KOPT-K1 (cell line): Measurements from ENCODE around the gene DEGS1.

Experiments
- H3K27ac ChIP-seq: fragments of 200-600 bp; sonication (generic); 2 replicates; pipeline ENCODE4 v1.5.1; 2016; ENCODE audit warnings: antibody characterized with exemption, mild to moderate bottlenecking, low read depth, low read length; ENCODE audit not compliant: poor library complexity, severe bottlenecking
- H3K36me3 ChIP-seq: fragments of 200-600 bp; sonication (generic); 2 replicates; pipeline ENCODE4 v1.5.1; 2017; ENCODE audit warnings: antibody characterized with exemption, mild to moderate bottlenecking, low read length, moderate library complexity; ENCODE audit not compliant: insufficient read depth
- H3K9me3 ChIP-seq: fragments of 200-600 bp; sonication (generic); 2 replicates; pipeline ENCODE4 v1.5.1; 2017; ENCODE audit warnings: antibody characterized with exemption, low read length, mild to moderate bottlenecking; ENCODE audit not compliant: insufficient read depth, poor library complexity, severe bottlenecking

Gene DEGS1

GRCh38 chr1:224182866-224183590 lies at the start of gene DEGS1:
Gene DEGS1 (plus strand): TSS chr1:224183240. CDS start chr1:224183337, 97 bp downstream.
- peaks cover 28% of the 10 kb centered on the region for H3K36me3 ChIP-seq

DNA sequence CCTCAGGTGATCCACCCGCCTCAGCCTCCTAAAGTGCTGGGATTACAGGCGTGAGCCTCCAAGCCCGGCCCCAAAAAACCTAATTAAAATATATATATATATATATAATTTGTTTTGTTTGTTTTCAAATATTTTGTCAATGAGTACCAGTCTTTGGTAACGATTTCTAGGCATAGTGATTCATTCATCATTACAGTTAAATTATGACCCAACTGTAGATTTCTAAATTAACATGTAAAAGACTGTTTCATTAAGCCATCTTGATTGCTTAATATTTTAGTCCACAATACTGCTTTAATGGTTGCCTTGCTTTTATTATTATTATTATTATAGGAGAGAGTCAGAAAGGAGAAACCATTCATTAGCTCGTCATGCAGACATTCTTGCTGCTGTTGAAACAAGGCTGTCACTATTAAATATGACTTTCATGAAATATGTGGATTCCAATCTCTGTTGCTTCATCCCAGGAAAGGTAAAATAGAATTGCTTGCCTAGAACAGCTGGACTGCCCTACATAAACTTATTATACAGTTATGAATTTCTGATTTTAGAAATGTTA lies 49.2 kb upstream of the DEGS1 start:
- H3K27ac ChIP-seq, result no peak overlapping the region
- peaks cover 5% of the 10 kb centered on the region for H3K9me3 ChIP-seq
- peaks cover 81% of the 10 kb centered on the region for H3K36me3 ChIP-seq

More at GRCh38 chr1:224182866-224183590, at the start of gene DEGS1:
- Histone ChIP-seq H3K9me3 (no peaks in the 10 kb centered on the region), H3K27ac (peak within 1 kb of the TSS; percentile 87)

GRCh38 chr1:224137518-224137917 lies 45.5 kb upstream of the DEGS1 start:
- Histone ChIP-seq H3K36me3 (peaks cover 88% of the 10 kb centered on the region), H3K27ac (no peak overlapping the region), H3K9me3 (no peaks in the 10 kb centered on the region)

DNA sequence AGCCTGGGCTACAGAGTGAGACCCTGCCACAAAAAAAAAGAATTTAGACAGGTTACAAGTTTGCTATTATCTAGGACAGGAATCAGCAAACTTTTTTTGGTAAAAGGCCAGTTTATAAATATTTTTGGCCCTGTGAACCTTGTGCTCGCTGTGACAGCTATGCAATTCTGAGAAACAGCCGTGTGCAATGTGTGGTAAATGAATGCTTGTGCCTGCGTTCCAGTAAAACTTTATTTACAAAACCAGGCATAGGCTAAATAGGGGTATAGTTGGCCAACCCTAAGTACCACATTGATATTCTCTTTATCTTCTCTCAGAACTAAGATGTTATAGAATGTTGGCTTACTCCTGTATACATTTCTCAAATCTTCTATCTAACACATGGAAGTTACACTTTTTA lies 44.8 kb upstream of the DEGS1 start:
- Histone ChIP-seq H3K9me3 (no peaks in the 10 kb centered on the region), H3K36me3 (peaks cover 88% of the 10 kb centered on the region), H3K27ac (no peak overlapping the region)

DNA sequence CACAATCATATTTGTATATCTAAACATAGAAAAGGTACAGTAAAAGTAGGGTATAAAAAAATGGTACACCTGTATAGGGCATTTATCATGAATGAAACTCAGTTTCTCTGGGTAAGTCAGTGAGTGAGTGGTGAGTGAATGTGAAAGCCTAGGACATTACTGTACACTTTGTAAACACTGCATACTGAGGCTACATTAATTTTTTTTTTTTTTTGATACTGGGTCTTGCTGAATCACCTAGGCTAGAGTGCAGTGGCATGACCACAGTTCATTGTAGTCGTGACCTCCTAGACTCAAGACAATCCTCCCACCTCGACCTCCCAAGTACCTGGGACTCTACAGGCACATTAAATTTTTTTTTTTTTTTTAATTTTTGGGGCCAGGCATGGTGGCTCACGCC lies 41.3 kb upstream of the DEGS1 start:
- no peaks in the 10 kb centered on the region for H3K9me3 ChIP-seq
- no peak overlapping the region for H3K27ac ChIP-seq
- H3K36me3 ChIP-seq, result peaks cover 75% of the 10 kb centered on the region

DNA sequence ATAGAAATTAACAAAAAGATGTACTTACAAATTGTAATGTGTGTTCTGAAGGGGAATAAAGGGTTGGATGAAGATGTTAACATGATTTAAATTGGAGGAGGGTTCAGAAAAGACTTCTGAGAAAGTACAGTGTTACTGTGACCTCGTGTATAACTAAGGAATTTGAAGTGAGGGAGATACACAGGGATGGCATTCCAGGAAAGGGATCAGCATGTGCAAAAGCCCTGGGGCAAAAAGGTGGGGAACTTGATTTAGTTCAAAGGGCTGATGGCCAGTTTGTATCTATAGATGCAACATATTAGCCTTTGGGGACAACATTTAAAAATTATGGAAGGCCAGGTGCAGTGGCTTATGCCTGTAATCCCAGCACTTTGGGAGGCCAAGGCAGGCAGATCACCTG lies 33.3 kb upstream of the DEGS1 start:
- H3K9me3 ChIP-seq, result no peaks in the 10 kb centered on the region
- peaks cover 42% of the 10 kb centered on the region for H3K36me3 ChIP-seq
- no peak overlapping the region for H3K27ac ChIP-seq

DNA sequence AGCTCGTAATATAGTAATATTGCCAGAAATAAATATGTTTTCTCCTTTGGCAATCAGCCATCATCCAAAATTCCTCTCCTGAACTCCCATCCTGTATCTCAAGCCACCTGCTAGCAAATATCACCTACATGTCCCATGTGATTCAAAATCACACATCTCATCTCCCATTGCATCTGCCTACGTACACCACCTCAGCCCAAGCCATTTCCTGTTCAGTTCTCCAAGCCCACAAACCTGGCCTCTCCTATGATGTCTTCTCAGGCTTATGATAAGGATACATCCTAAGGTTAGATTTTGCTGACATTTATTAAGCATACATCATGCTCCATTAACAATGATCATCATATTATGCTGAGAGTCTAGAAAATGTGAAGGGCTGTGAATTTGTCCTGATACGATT lies 31.9 kb upstream of the DEGS1 start:
- no peak overlapping the region for H3K27ac ChIP-seq
- H3K9me3 ChIP-seq, result no peaks in the 10 kb centered on the region
- peaks cover 44% of the 10 kb centered on the region for H3K36me3 ChIP-seq

GRCh38 chr1:224157316-224157715 lies 25.7 kb upstream of the DEGS1 start:
- Histone ChIP-seq H3K36me3 (peaks cover 79% of the 10 kb centered on the region), H3K9me3 (no peaks in the 10 kb centered on the region), H3K27ac (no peak overlapping the region)

DNA sequence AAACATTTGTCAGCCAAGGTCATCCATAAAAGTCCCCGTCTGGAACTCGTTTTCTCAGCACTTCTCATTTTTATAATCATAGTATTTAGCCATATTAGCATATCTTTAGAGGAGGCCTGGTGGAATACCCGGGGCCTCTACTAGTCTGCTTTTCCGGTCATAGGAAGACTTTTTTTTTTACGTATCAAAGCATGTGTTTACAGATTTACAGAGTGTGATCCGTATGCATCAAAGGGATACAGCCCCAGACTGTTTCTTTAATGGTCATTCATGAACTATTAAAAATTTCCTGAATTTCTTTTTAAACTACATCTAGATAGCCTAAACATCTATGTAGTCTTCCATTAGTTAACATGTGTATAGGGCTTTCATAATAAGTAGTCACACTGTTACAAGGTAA lies 23.5 kb upstream of the DEGS1 start:
- Histone ChIP-seq H3K9me3 (no peaks in the 10 kb centered on the region), H3K27ac (no peak overlapping the region), H3K36me3 (peaks cover 62% of the 10 kb centered on the region)

DNA sequence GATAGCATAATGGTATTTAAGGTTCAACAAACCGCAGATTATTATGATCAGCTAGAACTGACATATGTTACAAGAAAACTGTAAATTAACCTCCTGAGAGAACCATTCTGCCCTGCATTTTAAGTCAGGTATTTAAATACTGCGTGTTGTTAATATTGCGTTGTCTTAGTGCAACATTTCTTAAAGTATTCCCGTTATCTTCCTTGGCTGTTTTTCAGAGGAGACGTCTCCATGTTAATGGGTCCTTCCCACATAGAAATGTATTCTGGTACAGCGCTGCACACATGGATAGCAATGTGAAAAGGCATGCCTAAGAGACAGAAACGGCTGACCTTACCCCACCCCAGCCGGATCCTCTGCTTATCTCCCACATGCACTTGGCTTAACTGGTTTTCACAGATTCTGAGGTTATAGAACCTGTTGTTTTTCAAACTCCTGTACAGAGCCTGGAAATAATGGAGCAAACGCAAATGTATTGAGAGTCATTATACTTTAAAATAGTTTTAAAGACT lies 22.8 kb upstream of the DEGS1 start:
- H3K9me3 ChIP-seq, result no peaks in the 10 kb centered on the region
- no peak overlapping the region for H3K27ac ChIP-seq
- peaks cover 61% of the 10 kb centered on the region for H3K36me3 ChIP-seq

DNA sequence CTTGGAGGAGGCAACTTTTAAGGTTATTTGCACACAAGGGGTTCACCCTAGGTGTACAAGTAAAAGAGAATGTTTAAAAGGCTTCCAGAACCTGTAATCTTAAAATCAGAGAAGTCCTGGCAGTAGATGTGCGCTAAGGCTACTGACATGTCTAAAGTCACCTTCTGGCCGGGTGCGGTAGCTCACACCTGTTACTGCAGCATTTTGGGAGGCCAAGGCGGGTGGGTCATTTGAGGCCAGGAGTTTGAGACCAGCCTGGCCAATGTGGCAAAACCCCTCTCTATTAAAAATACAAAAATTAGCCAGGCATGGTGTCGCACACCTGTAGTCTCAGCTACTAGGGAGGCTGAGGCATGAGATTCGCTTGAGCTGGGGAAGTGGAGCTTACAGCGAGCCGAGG lies 20.3 kb upstream of the DEGS1 start:
- Histone ChIP-seq H3K9me3 (no peaks in the 10 kb centered on the region), H3K36me3 (peaks cover 37% of the 10 kb centered on the region), H3K27ac (no peak overlapping the region)

DNA sequence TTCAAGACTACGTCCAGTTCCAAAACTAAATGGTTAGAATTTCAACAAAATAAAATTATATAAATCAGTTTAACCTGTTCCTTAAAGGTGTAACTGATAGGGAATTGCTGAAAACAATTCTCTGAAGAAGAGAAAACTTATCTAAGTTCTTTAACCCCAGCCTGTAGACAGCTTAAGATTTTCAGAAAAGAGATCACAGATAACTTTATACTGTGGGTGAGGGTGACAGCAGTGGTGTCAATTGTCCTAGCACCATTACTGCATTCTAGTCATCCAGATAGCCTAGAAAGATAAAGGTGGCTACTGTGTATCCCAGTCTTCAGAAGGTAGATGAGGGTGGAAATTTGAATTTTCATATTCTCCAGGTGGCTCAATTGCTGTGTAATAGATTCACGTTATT lies 19.7 kb upstream of the DEGS1 start:
- no peak overlapping the region for H3K27ac ChIP-seq
- H3K36me3 ChIP-seq, result peaks cover 31% of the 10 kb centered on the region
- H3K9me3 ChIP-seq, result no peaks in the 10 kb centered on the region

DNA sequence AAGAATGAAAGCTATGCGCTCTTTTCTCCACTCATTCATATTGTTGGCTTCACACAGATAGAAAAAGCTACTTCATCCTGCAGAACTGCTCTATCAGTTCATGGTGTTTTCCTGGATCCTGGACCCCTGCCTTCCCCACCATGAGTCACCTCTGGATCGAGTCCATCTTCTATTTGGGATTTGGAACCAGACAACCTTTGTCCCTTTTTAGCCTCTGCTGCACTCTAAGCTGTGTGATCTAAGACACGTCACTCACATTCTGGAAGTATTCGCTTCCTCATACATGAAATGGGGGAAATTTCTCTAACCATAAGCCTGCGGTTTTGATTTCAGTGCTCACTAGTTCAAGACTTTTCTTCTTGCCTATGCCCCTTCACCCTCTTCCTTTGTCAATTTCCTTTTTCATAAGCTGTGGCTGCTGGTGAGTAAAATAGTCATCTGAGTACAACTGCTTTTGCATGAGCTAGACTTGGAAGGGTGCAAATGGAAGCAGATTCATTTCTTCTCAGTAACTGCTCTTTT lies 14.1 kb upstream of the DEGS1 start:
- Histone ChIP-seq H3K9me3 (no peaks in the 10 kb centered on the region), H3K27ac (peak overlapping the region; percentile 39), H3K36me3 (no peaks in the 10 kb centered on the region)

GRCh38 chr1:224169718-224170270 lies 13.2 kb upstream of the DEGS1 start:
- H3K9me3 ChIP-seq, result no peaks in the 10 kb centered on the region
- no peaks in the 10 kb centered on the region for H3K36me3 ChIP-seq
- H3K27ac ChIP-seq, result no peak overlapping the region

DNA sequence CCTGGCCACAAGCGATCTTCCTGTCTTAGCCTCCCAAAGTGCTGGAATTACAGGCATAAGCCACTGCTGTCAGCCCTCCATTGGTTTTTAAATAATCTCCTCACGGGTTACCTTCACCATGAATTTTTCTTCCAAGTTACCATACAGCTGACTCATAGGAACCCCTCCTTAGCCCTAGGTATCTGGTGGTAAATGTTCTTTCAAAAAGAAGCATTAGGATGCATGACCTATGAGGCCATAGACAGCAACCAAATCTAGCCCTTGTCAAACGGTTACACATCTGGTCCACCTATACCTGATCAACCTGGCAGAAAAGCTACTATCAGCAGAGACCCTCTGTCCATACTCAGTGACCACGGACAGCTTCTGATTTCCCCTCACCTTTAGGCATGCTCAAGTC lies 12.7 kb upstream of the DEGS1 start:
- Histone ChIP-seq H3K36me3 (no peaks in the 10 kb centered on the region), H3K27ac (no peak overlapping the region), H3K9me3 (no peaks in the 10 kb centered on the region)
